Esophagus muscularis mucosa (tissue), 3 donors: ENCODE data around the gene SEPTIN10.

Experiments
- CTCF ChIP-seq, 3 experiments: fragments of 200-600 bp in 2 of 3; fragments of 450-650 bp in 1 of 3; sonication (generic) in 2 of 3; IDR thresholded peaks; one replicate each; pipeline ENCODE4 v1.5.1; 2017 to 2019; ENCODE audit warnings: antibody characterized with exemption in 3 of 3, mild to moderate bottlenecking in 2 of 3, moderate library complexity in 1 of 3
- POLR2A ChIP-seq: fragments of 450-650 bp; IDR thresholded peaks from one replicate; pipeline ENCODE4 v1.6.1; 2017; ENCODE audit warnings: antibody characterized with exemption, moderate library complexity, mild to moderate bottlenecking, low read depth
- POLR2AphosphoS5 ChIP-seq, 2 donors: sonication (generic); formaldehyde crosslinking; IDR thresholded peaks; one replicate each; pipeline ENCODE4 v1.6.1; 2017; ENCODE audit warnings: antibody characterized with exemption in 2 of 2

GRCh38 chr2:109586687-109587086 is 27.1 kb downstream of the SEPTIN10 start:
- no peak for TF ChIP-seq CTCF (IDR thresholded peaks at IDR 0.05)
- TF ChIP-seq POLR2A: no peak
- no peak for TF ChIP-seq POLR2AphosphoS5 (IDR thresholded peaks at IDR 0.05)
